SU-DHL-6 (cell line): ENCODE measurements around the gene TBCCD1.

Experiments used
- H2AFZ ChIP-seq: fragments of 200-600 bp; sonication (generic); 2 replicates; pipeline ENCODE4 v1.6.1; 2014; ENCODE audit warnings: low read depth, mild to moderate bottlenecking, moderate library complexity, mixed read lengths, antibody characterized with exemption, low read length; ENCODE audit not compliant: severe bottlenecking
- H3F3A ChIP-seq: fragments of 200-600 bp; shearing (Covaris generic); 2 replicates; pipeline ENCODE4 v1.6.0; 2016; ENCODE audit warnings: antibody characterized with exemption, mild to moderate bottlenecking; ENCODE audit not compliant: insufficient read depth
- H3K27ac ChIP-seq: fragments of 200-600 bp; sonication (generic); 2 replicates; pipeline ENCODE4 v1.5.1; 2016; ENCODE audit warnings: low read depth, mild to moderate bottlenecking, low read length, moderate library complexity, mixed read lengths
- H3K27me3 ChIP-seq: fragments of 200-600 bp; sonication (generic), shearing (Covaris generic); 2 replicates; pipeline ENCODE4 v1.6.0; 2014; ENCODE audit warnings: mild to moderate bottlenecking, low read length
- H3K36me3 ChIP-seq: fragments of 200-600 bp; sonication (generic); 2 replicates; pipeline ENCODE4 v1.6.1; 2014; ENCODE audit warnings: mild to moderate bottlenecking, low read length, mixed read lengths
- H3K4me2 ChIP-seq: fragments of 300-600, 200-600 bp; shearing (Covaris generic), sonication (generic); 2 replicates; pipeline ENCODE4 v1.6.0; 2014; ENCODE audit warnings: low read length, low read depth, mild to moderate bottlenecking; ENCODE audit not compliant: poor library complexity, severe bottlenecking
- H3K4me3 ChIP-seq: fragments of 200-600 bp; sonication (generic); 2 replicates; pipeline ENCODE4 v1.5.1; 2014; ENCODE audit warnings: antibody characterized with exemption, low read length, mild to moderate bottlenecking, mixed read lengths; ENCODE audit not compliant: insufficient read depth, poor library complexity, severe bottlenecking
- H3K79me2 ChIP-seq: fragments of 200-600 bp; sonication (generic); 2 replicates; pipeline ENCODE4 v1.6.1; 2014; ENCODE audit warnings: mild to moderate bottlenecking, low read length, moderate library complexity; ENCODE audit not compliant: insufficient read depth
- H3K9ac ChIP-seq: fragments of 200-600 bp; sonication (generic); 2 replicates; pipeline ENCODE4 v1.7.0; 2014; ENCODE audit warnings: mild to moderate bottlenecking, low read length
- H3K9me2 ChIP-seq: fragments of 200-600 bp; sonication (generic); replicated peaks from 2 replicates; pipeline ENCODE4 v1.6.1; 2014; ENCODE audit warnings: low read length; ENCODE audit not compliant: insufficient read depth
- H3K9me3 ChIP-seq: fragments of 200-600 bp; sonication (generic); 2 replicates; pipeline ENCODE4 v1.6.1; 2014; ENCODE audit warnings: low read length, mixed read lengths; ENCODE audit not compliant: insufficient read depth
- H4K20me1 ChIP-seq: fragments of 200-600 bp; sonication (generic); 2 replicates; pipeline ENCODE4 v1.6.1; 2014; ENCODE audit warnings: low read depth, mild to moderate bottlenecking, antibody characterized with exemption, low read length, moderate library complexity, mixed read lengths
- CTCF ChIP-seq: fragments of 200-600 bp; sonication (generic); IDR thresholded peaks from one replicate; pipeline ENCODE4 v1.5.1; 2017; ENCODE audit warnings: antibody characterized with exemption, mild to moderate bottlenecking, low read length, moderate library complexity; ENCODE audit not compliant: insufficient read depth, poor library complexity, severe bottlenecking
- EZH2phosphoT487 ChIP-seq: fragments of 200-600 bp; sonication (generic), shearing (Covaris generic); conservative IDR thresholded peaks from 2 replicates; pipeline ENCODE4 v1.6.1; 2018; ENCODE audit warnings: mild to moderate bottlenecking, antibody characterized with exemption, low read length, moderate library complexity, mixed read lengths

Gene TBCCD1

DNA sequence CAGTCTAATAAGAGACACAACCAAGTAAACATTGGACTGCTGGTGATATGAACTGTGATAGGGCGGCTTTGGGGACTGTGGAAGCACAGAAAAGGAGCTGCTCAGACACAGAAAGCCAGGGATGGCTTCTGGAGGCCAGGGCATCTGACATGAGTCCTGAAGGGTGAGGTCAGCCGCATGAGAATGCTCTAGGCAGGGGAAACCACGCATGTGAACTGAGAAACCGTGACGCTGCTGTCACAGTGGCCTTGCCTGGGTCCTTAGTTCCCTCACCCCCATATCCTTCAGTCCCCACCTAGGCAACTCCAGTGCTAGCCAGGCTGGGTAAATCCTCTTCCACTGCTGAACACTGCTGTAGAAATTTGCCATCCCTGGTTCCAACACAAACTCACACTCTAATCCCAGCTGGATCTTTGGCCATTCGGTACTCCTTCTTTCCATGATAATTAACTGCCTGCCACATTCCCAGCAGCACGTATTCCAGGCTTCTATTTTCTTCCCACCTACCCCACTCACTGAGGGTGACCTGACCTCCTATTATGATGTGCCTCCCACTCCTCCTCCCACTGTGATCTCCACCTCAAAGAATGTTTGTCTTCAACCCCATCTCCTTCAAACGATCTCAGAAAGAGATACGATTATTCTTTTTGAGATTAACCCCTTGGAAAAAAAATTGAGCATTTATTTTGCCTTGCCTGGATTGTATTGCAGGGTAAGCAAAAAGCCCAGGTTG lies 54.4 kb downstream of the TBCCD1 start:
- Histone ChIP-seq H3K4me3 (no peak overlapping the region), H3K9me3 (no peaks in the 10 kb centered on the region)
- TF ChIP-seq CTCF: no peak
- no peak for TF ChIP-seq EZH2phosphoT487

GRCh38 chr3:186511702-186512101 lies 55.4 kb downstream of the TBCCD1 start:
- no peak overlapping the region for H3K27ac ChIP-seq
- no peaks in the 10 kb centered on the region for H4K20me1 ChIP-seq

More for the DNA sequence above, 54.4 kb downstream of the TBCCD1 start:
- H4K20me1 ChIP-seq: no peaks in the 10 kb centered on the region
- no peaks in the 10 kb centered on the region for H3K79me2 ChIP-seq
- no peaks in the 10 kb centered on the region for H3K27me3 ChIP-seq
- H3K9me2 ChIP-seq: no peaks in the 10 kb centered on the region
- H3F3A ChIP-seq: no peaks in the 10 kb centered on the region
- no peak overlapping the region for H3K27ac ChIP-seq
- no peak overlapping the region for H3K9ac ChIP-seq
- H2AFZ ChIP-seq: no peak overlapping the region
- no peak overlapping the region for H3K4me2 ChIP-seq
- H3K36me3 ChIP-seq: no peaks in the 10 kb centered on the region

DNA sequence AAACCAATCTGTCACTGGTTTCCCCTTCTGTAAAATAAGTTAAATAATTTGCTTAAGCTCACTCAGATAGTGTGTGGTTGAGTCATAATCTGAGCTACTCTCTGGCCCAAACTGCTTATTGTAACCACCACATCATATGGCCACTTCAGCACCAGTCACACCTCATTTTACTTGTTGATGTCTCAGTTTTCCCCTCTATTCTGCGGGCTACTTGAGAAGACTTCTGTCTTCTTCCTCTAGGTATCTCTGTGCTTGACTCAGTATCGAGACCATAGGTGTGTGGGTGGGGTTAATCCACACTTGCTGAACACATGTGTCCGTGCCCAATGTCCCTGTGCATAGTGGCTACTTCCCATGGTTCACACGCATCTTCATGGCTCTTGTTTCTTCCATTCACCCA lies 55.9 kb downstream of the TBCCD1 start:
- no peaks in the 10 kb centered on the region for H3K9me3 ChIP-seq
- no peak for TF ChIP-seq CTCF
- TF ChIP-seq EZH2phosphoT487: no peak
- no peaks in the 10 kb centered on the region for H4K20me1 ChIP-seq
- H3K27me3 ChIP-seq: no peaks in the 10 kb centered on the region
- no peak overlapping the region for H3K4me3 ChIP-seq
- H2AFZ ChIP-seq: no peak overlapping the region
- H3K4me2 ChIP-seq: no peak overlapping the region
- H3K79me2 ChIP-seq: no peaks in the 10 kb centered on the region
- no peaks in the 10 kb centered on the region for H3K9me2 ChIP-seq
- H3K27ac ChIP-seq: no peak overlapping the region
- H3F3A ChIP-seq: no peaks in the 10 kb centered on the region
- no peak overlapping the region for H3K9ac ChIP-seq
- no peaks in the 10 kb centered on the region for H3K36me3 ChIP-seq

More at GRCh38 chr3:186511702-186512101, 55.4 kb downstream of the TBCCD1 start:
- H2AFZ ChIP-seq: no peak overlapping the region
- no peak overlapping the region for H3K4me3 ChIP-seq
- no peaks in the 10 kb centered on the region for H3K27me3 ChIP-seq
- no peaks in the 10 kb centered on the region for H3K9me3 ChIP-seq
- H3K79me2 ChIP-seq: no peaks in the 10 kb centered on the region
- no peaks in the 10 kb centered on the region for H3F3A ChIP-seq
- no peaks in the 10 kb centered on the region for H3K36me3 ChIP-seq
- no peak overlapping the region for H3K4me2 ChIP-seq
- no peak for TF ChIP-seq CTCF
- no peak for TF ChIP-seq EZH2phosphoT487
- no peaks in the 10 kb centered on the region for H3K9me2 ChIP-seq
- no peak overlapping the region for H3K9ac ChIP-seq
